OCI-LY1 (cell line): ENCODE data around the gene ENPP3.

Source experiments
- H2AFZ ChIP-seq: fragments of 200-600 bp; sonication (generic), shearing (Covaris generic); 2 replicates; pipeline ENCODE4 v1.6.0; 2014; ENCODE audit warnings: antibody characterized with exemption, mild to moderate bottlenecking, low read length
- H3F3A ChIP-seq: fragments of 200-600 bp; sonication (generic), shearing (Covaris generic); 2 replicates; pipeline ENCODE4 v1.6.0; 2014; ENCODE audit warnings: mild to moderate bottlenecking, antibody characterized with exemption, low read length, moderate library complexity; ENCODE audit not compliant: insufficient read depth
- H3K27ac ChIP-seq: fragments of 200-600 bp; sonication (generic); 2 replicates; pipeline ENCODE4 v1.5.1; 2014; ENCODE audit warnings: low read length, mixed run types, mild to moderate bottlenecking, low read depth; ENCODE audit not compliant: poor library complexity, severe bottlenecking
- H3K27me3 ChIP-seq: fragments of 200-600 bp; sonication (generic); 2 replicates; pipeline ENCODE4 v1.6.0; 2014; ENCODE audit warnings: antibody characterized with exemption, mild to moderate bottlenecking, low read length, moderate library complexity; ENCODE audit not compliant: insufficient read depth
- H3K36me3 ChIP-seq: fragments of 200-600 bp; sonication (generic); 2 replicates; pipeline ENCODE4 v1.6.1; 2014; ENCODE audit warnings: mild to moderate bottlenecking, antibody characterized with exemption, low read length, moderate library complexity, mixed read lengths; ENCODE audit not compliant: insufficient read depth
- H3K4me1 ChIP-seq: fragments of 200-600 bp; sonication (generic); 2 replicates; pipeline ENCODE4 v1.5.1; 2014; ENCODE audit warnings: mild to moderate bottlenecking, low read length, moderate library complexity; ENCODE audit not compliant: insufficient read depth, severe bottlenecking
- H3K4me2 ChIP-seq: fragments of 200-600 bp; sonication (generic), shearing (Covaris generic); 2 replicates; pipeline ENCODE4 v1.6.1; 2014; ENCODE audit warnings: low read length
- H3K4me3 ChIP-seq: fragments of 200-600 bp; sonication (generic); 2 replicates; pipeline ENCODE4 v1.5.1; 2014; ENCODE audit warnings: low read length, low read depth, mild to moderate bottlenecking, mixed read lengths; ENCODE audit not compliant: poor library complexity, severe bottlenecking
- H3K79me2 ChIP-seq: fragments of 200-600 bp; shearing (Covaris generic); 2 replicates; pipeline ENCODE4 v1.6.1; 2016; ENCODE audit warnings: mixed run types, low read length, mixed read lengths; ENCODE audit not compliant: insufficient read depth
- H3K9ac ChIP-seq: fragments of 200-600 bp; sonication (generic), shearing (Covaris generic); 2 replicates; pipeline ENCODE4 v1.6.1; 2014; ENCODE audit warnings: mild to moderate bottlenecking, low read length, mixed read lengths
- H3K9me2 ChIP-seq: fragments of 200-600 bp; sonication (generic), shearing (Covaris generic); 2 replicates; pipeline ENCODE4 v1.6.1; 2014; ENCODE audit warnings: low read depth, mild to moderate bottlenecking, low read length, mixed read lengths
- H3K9me3 ChIP-seq: fragments of 200-600 bp; shearing (Covaris generic); 2 replicates; pipeline ENCODE4 v1.6.1; 2014; ENCODE audit warnings: low read length, mixed read lengths
- H4K20me1 ChIP-seq: fragments of 200-600 bp; sonication (generic), shearing (Covaris generic); 2 replicates; pipeline ENCODE4 v1.6.0; 2016; ENCODE audit warnings: mild to moderate bottlenecking, low read length; ENCODE audit not compliant: insufficient read depth
- CTCF ChIP-seq: fragments of 200-600 bp; sonication (generic), shearing (Covaris generic); IDR thresholded peaks from 2 replicates; pipeline ENCODE4 v1.5.1; 2017; ENCODE audit warnings: mild to moderate bottlenecking, antibody characterized with exemption, low read length, moderate library complexity, mixed read lengths
- EZH2 ChIP-seq: fragments of 200-600 bp; sonication (generic), shearing (Covaris generic); IDR thresholded peaks from 2 replicates; pipeline ENCODE4 v1.8.0; 2017; ENCODE audit warnings: borderline replicate concordance, mixed run types, mild to moderate bottlenecking, antibody characterized with exemption, low read length, moderate library complexity, mixed read lengths

The ENPP3 gene

GRCh38 chr6:131787079-131787478, 150.0 kb downstream of the ENPP3 start:
- TF ChIP-seq EZH2 = no peak
- no peak overlapping the region for H3K4me2 ChIP-seq

GRCh38 chr6:131787766-131788712, 150.9 kb downstream of the ENPP3 start:
- Histone ChIP-seq H2AFZ (no peak overlapping the region), H3K9me2 (no peaks in the 10 kb centered on the region), H3K79me2 (no peaks in the 10 kb centered on the region), H3K9me3 (no peaks in the 10 kb centered on the region), H3K27ac (no peak overlapping the region), H3K4me3 (no peak overlapping the region), H3K36me3 (no peaks in the 10 kb centered on the region), H4K20me1 (no peaks in the 10 kb centered on the region), H3F3A (no peaks in the 10 kb centered on the region), H3K4me2 (no peak overlapping the region), H3K9ac (no peak overlapping the region), H3K4me1 (no peaks in the 10 kb centered on the region), H3K27me3 (no peaks in the 10 kb centered on the region)
- TF ChIP-seq EZH2 (no peak), CTCF (no peak)

More at GRCh38 chr6:131787079-131787478, 150.0 kb downstream of the ENPP3 start:
- no peaks in the 10 kb centered on the region for H3K9me2 ChIP-seq
- no peaks in the 10 kb centered on the region for H3K79me2 ChIP-seq
- no peaks in the 10 kb centered on the region for H4K20me1 ChIP-seq
- H3K27ac ChIP-seq = no peak overlapping the region
- no peak overlapping the region for H3K4me3 ChIP-seq
- no peaks in the 10 kb centered on the region for H3F3A ChIP-seq
- H3K27me3 ChIP-seq = no peaks in the 10 kb centered on the region
- no peaks in the 10 kb centered on the region for H3K36me3 ChIP-seq
- no peaks in the 10 kb centered on the region for H3K9me3 ChIP-seq
- no peak overlapping the region for H2AFZ ChIP-seq
- no peaks in the 10 kb centered on the region for H3K4me1 ChIP-seq
- H3K9ac ChIP-seq = no peak overlapping the region

- H2AFZ ChIP-seq = no peak overlapping the region
- H3K27ac ChIP-seq = no peak overlapping the region
- no peak overlapping the region for H3K4me2 ChIP-seq
Measured at GRCh38 chr6:131789219-131789618, 152.1 kb downstream of the ENPP3 start.

More at GRCh38 chr6:131789219-131789618, 152.1 kb downstream of the ENPP3 start:
- Histone ChIP-seq H3K4me1 (no peaks in the 10 kb centered on the region), H3K9ac (no peak overlapping the region), H3K79me2 (no peaks in the 10 kb centered on the region), H3K9me3 (no peaks in the 10 kb centered on the region), H3K27me3 (no peaks in the 10 kb centered on the region), H3K9me2 (no peaks in the 10 kb centered on the region), H3K4me3 (no peak overlapping the region), H3F3A (no peaks in the 10 kb centered on the region), H4K20me1 (no peaks in the 10 kb centered on the region), H3K36me3 (no peaks in the 10 kb centered on the region)
- TF ChIP-seq EZH2 = no peak
- no peak for TF ChIP-seq CTCF
